Liver (tissue), 9 donors: ENCODE results near the gene AMER2. TPM values are rescaled to one million over a fixed set of nuclear protein-coding genes. Genes with fewer than 3 reads are reported as not detected.
"Not testable (repeated sequence)": the region's sequence is repeated elsewhere in the genome, so short reads cannot be mapped to it uniquely, and the experiment has no call there.

Experiments used
- DNase-seq: peaks from one replicate; pipeline ENCODE4 v3.0.0-alpha.2; 2017; ENCODE audit warnings: low spot score
- H3K27ac ChIP-seq, 2 donors: one replicate each; pipeline ENCODE4 v1.7.0; 2013; ENCODE audit warnings: inconsistent platforms in 2 of 2, low read length in 2 of 2, control low read depth in 1 of 2, low read depth in 1 of 2, mild to moderate bottlenecking in 1 of 2
- H3K27me3 ChIP-seq, 4 donors: one replicate each; pipeline versions ENCODE4 v1.6.1 to v1.7.0; 2013; ENCODE audit warnings: low read length in 3 of 4, inconsistent platforms in 1 of 4, mild to moderate bottlenecking in 1 of 4, moderate library complexity in 1 of 4; ENCODE audit not compliant: control insufficient read depth in 4 of 4, insufficient read depth in 4 of 4
- H3K36me3 ChIP-seq, 4 donors: one replicate each; pipeline versions ENCODE4 v1.6.1 to v1.7.0; 2013; ENCODE audit warnings: low read length in 3 of 4, mild to moderate bottlenecking in 3 of 4, low read depth in 1 of 4, moderate library complexity in 1 of 4; ENCODE audit not compliant: control insufficient read depth in 4 of 4, insufficient read depth in 3 of 4
- H3K4me1 ChIP-seq, 4 donors: one replicate each; pipeline versions ENCODE4 v1.6.1 to v1.7.0; 2013; ENCODE audit warnings: low read length in 3 of 4, mild to moderate bottlenecking in 3 of 4, moderate library complexity in 1 of 4; ENCODE audit not compliant: control insufficient read depth in 4 of 4, insufficient read depth in 4 of 4
- H3K4me3 ChIP-seq, 3 donors: one replicate each; pipeline versions ENCODE4 v1.6.1 to v1.7.0; 2013; ENCODE audit warnings: low read length in 3 of 3, control low read depth in 1 of 3, low read depth in 1 of 3, mild to moderate bottlenecking in 1 of 3
- H3K9ac ChIP-seq, 2 donors: one replicate each; pipeline ENCODE4 v1.7.0; 2013; ENCODE audit warnings: low read length in 2 of 2, mild to moderate bottlenecking in 2 of 2, moderate library complexity in 2 of 2, control low read depth in 1 of 2, low read depth in 1 of 2
- H3K9me3 ChIP-seq, 4 donors: one replicate each; pipeline versions ENCODE4 v1.6.1 to v1.7.0; 2013; ENCODE audit warnings: low read length in 3 of 4; ENCODE audit not compliant: control insufficient read depth in 4 of 4
- EGR1 ChIP-seq, 2 donors: IDR thresholded peaks; 2 replicates each; pipeline ENCODE4 v1.6.1; 2016 to 2018; ENCODE audit warnings: antibody characterized with exemption in 2 of 2, low read depth in 2 of 2
- FOXA1 ChIP-seq: IDR thresholded peaks from 2 replicates; pipeline ENCODE4 v1.6.1; 2016; ENCODE audit warnings: antibody characterized with exemption
- FOXA2 ChIP-seq: IDR thresholded peaks from 2 replicates; pipeline ENCODE4 v1.6.1; 2016; ENCODE audit warnings: antibody characterized with exemption
- GABPA ChIP-seq, 2 donors: IDR thresholded peaks in 1 of 2; conservative IDR thresholded peaks in 1 of 2; 2 replicates each; pipeline ENCODE4 v1.6.1; 2016; ENCODE audit warnings: antibody characterized with exemption in 2 of 2, mild to moderate bottlenecking in 1 of 2, moderate library complexity in 1 of 2
- HNF4A ChIP-seq, 2 donors: conservative IDR thresholded peaks; 2 replicates each; pipeline ENCODE4 v1.6.1; 2016; ENCODE audit warnings: antibody characterized with exemption in 2 of 2, mild to moderate bottlenecking in 2 of 2
- HNF4G ChIP-seq: IDR thresholded peaks from 2 replicates; pipeline ENCODE4 v1.6.1; 2016; ENCODE audit warnings: antibody characterized with exemption
- JUND ChIP-seq, 2 donors: IDR thresholded peaks; 2 replicates each; pipeline ENCODE4 v1.6.1; 2016; ENCODE audit warnings: antibody characterized with exemption in 2 of 2
- NR2F2 ChIP-seq: IDR thresholded peaks from 2 replicates; pipeline ENCODE4 v1.6.1; 2016; ENCODE audit warnings: antibody characterized with exemption
- RAD21 ChIP-seq, 2 donors: IDR thresholded peaks; 2 replicates each; pipeline ENCODE4 v1.6.1; 2016; ENCODE audit warnings: antibody characterized with exemption in 2 of 2, mild to moderate bottlenecking in 2 of 2
- RXRA ChIP-seq, 2 donors: IDR thresholded peaks; 2 replicates each; pipeline ENCODE4 v1.6.1; 2017 to 2018; ENCODE audit warnings: antibody characterized with exemption in 2 of 2, mild to moderate bottlenecking in 1 of 2
- SP1 ChIP-seq: IDR thresholded peaks from 2 replicates; pipeline ENCODE4 v1.6.1; 2018; ENCODE audit warnings: antibody characterized with exemption, mild to moderate bottlenecking
- TAF1 ChIP-seq: conservative IDR thresholded peaks from 2 replicates; pipeline ENCODE4 v1.6.1; 2016; ENCODE audit warnings: antibody characterized with exemption, mild to moderate bottlenecking
- YY1 ChIP-seq: IDR thresholded peaks from 2 replicates; pipeline ENCODE4 v1.6.1; 2016; ENCODE audit warnings: antibody characterized with exemption, mild to moderate bottlenecking
- WGBS: extraction: QIAGEN DNeasy Blood & Tissue Kit; methylation state at CpG from one replicate; pipeline ENCODE4 v1.1.7; 2013; 5-methylcytosine and 5-hydroxymethylcytosine counted together
- polyA plus RNA-seq, 2 donors: library from polyadenylated mRNA; stranded (reverse) in 1 of 2; unstranded in 1 of 2; fragments of 200-250 nt in 1 of 2; fragments of >200 nt in 1 of 2; fragmentation: Nextera tagmentation in 1 of 2; extraction: Ambion mirVana in 1 of 2; gene quantifications; one replicate each; pipeline versions ENCODE4 v1.2.1 to v1.2.3, GENCODE V29; 2013 to 2015
- total RNA-seq, 2 donors: library from RNA; depleted of rRNA; stranded (reverse); fragments of >200 nt; gene quantifications; one replicate each; pipeline ENCODE4 v1.2.3, GENCODE V29; 2014
- TF ChIP-seq, protein P1 (sequence below): IDR thresholded peaks from 2 replicates; pipeline ENCODE4 v1.6.1; 2016; ENCODE audit warnings: antibody characterized with exemption, mild to moderate bottlenecking
- TF ChIP-seq, protein P2 (sequence below): IDR thresholded peaks from 2 replicates; pipeline ENCODE4 v1.6.1; 2016; ENCODE audit warnings: antibody characterized with exemption
- TF ChIP-seq, protein P3 (sequence below): fragments of 150-350 bp; IDR thresholded peaks from 2 replicates; pipeline ENCODE4 v1.5.1; 2017; ENCODE audit warnings: improper control_type of control experiment, low read depth, low read length; ENCODE audit not compliant: missing input control
- TF ChIP-seq, protein P4 (sequence below): IDR thresholded peaks from 2 replicates; pipeline ENCODE4 v1.6.1; 2016; ENCODE audit warnings: antibody characterized with exemption
- donor health status: healthy.
- donor health status: healthy.
- donor health status: healthy.
- donor health status: healthy.
- donor health status: healthy.

Gene AMER2
- total and polyA plus RNA-seq, 4 donors: not detected

DNA sequence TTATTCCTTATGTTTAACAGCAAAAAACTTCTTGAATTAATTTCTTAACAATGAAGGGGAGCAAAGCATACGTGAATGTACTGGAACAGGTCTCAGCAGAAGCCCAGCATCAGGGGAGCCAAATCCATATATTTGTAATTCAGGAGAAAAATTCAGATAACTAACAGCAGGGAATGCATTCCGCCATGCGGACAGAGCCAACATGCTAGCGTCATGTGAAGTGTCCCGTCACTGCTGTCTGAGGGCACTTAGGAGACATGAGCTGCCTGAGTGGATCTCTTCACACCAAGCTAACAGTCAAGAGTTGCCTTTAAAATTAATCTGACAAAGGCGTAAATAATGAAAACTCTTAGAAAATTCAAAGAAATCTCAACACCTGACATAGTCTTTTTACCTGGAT lies 6.4 kb downstream of the AMER2 start:
- TF ChIP-seq YY1 (no peak), RAD21 (IDR thresholded peaks at IDR 0.05) (no peak), FOXA2 (no peak), TAF1 (no peak), NR2F2 (no peak), SP1 (no peak), JUND (IDR thresholded peaks at IDR 0.05) (no peak), HNF4G (no peak), EGR1 (IDR thresholded peaks at IDR 0.05; ENCODE audit: low read depth in 2 of 2) (no peak), HNF4A (conservative IDR thresholded peaks at IDR 0.05) (no peak), FOXA1 (no peak), GABPA (IDR thresholded peaks at IDR 0.05 in 1 of 2, conservative IDR thresholded peaks at IDR 0.05 in 1 of 2) (no peak), RXRA (IDR thresholded peaks at IDR 0.05) (no peak)
- TF ChIP-seq, protein P1, sequence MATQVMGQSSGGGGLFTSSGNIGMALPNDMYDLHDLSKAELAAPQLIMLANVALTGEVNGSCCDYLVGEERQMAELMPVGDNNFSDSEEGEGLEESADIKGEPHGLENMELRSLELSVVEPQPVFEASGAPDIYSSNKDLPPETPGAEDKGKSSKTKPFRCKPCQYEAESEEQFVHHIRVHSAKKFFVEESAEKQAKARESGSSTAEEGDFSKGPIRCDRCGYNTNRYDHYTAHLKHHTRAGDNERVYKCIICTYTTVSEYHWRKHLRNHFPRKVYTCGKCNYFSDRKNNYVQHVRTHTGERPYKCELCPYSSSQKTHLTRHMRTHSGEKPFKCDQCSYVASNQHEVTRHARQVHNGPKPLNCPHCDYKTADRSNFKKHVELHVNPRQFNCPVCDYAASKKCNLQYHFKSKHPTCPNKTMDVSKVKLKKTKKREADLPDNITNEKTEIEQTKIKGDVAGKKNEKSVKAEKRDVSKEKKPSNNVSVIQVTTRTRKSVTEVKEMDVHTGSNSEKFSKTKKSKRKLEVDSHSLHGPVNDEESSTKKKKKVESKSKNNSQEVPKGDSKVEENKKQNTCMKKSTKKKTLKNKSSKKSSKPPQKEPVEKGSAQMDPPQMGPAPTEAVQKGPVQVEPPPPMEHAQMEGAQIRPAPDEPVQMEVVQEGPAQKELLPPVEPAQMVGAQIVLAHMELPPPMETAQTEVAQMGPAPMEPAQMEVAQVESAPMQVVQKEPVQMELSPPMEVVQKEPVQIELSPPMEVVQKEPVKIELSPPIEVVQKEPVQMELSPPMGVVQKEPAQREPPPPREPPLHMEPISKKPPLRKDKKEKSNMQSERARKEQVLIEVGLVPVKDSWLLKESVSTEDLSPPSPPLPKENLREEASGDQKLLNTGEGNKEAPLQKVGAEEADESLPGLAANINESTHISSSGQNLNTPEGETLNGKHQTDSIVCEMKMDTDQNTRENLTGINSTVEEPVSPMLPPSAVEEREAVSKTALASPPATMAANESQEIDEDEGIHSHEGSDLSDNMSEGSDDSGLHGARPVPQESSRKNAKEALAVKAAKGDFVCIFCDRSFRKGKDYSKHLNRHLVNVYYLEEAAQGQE: no peak
- TF ChIP-seq, protein P2, sequence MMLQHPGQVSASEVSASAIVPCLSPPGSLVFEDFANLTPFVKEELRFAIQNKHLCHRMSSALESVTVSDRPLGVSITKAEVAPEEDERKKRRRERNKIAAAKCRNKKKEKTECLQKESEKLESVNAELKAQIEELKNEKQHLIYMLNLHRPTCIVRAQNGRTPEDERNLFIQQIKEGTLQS: no peak
- TF ChIP-seq, protein P3, sequence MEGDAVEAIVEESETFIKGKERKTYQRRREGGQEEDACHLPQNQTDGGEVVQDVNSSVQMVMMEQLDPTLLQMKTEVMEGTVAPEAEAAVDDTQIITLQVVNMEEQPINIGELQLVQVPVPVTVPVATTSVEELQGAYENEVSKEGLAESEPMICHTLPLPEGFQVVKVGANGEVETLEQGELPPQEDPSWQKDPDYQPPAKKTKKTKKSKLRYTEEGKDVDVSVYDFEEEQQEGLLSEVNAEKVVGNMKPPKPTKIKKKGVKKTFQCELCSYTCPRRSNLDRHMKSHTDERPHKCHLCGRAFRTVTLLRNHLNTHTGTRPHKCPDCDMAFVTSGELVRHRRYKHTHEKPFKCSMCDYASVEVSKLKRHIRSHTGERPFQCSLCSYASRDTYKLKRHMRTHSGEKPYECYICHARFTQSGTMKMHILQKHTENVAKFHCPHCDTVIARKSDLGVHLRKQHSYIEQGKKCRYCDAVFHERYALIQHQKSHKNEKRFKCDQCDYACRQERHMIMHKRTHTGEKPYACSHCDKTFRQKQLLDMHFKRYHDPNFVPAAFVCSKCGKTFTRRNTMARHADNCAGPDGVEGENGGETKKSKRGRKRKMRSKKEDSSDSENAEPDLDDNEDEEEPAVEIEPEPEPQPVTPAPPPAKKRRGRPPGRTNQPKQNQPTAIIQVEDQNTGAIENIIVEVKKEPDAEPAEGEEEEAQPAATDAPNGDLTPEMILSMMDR: no peak
- TF ChIP-seq, protein P4, sequence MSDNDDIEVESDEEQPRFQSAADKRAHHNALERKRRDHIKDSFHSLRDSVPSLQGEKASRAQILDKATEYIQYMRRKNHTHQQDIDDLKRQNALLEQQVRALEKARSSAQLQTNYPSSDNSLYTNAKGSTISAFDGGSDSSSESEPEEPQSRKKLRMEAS: no peak
- Histone ChIP-seq H3K9ac (no peak overlapping the region), H3K9me3 (no peaks in the 10 kb centered on the region), H3K27ac (no peak overlapping the region), H3K27me3 (peaks cover 0 to 6% (median 2%) of the 10 kb centered on the region in 4 donors), H3K4me1 (peaks cover 0 to 3% (median under 1%) of the 10 kb centered on the region in 4 donors), H3K36me3 (no peaks in the 10 kb centered on the region), H3K4me3 (no peak overlapping the region)
- DNase-seq: no peak
- 73% methylated on average over 6 of the region's 6 CpGs for WGBS

DNA sequence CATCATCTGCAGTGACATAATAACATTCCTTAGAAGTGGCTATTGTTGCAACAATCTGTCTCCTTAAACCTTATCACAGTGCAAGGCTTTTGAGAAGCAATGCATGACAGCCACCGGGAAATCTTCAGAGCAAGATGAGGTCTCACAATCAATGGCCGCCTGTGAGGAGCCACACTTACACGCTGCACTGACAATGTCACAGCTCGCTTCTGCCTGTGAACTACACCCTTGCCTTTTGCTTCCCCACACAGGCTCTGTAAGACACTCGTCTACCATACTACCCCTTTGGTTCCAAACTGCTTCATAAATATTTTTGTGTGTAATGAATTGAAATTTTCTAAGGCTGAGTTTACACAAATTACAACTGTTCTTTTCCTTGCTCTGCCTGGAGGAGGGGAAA lies 6.9 kb downstream of the AMER2 start:
- H3K36me3 ChIP-seq, H3K9me3 ChIP-seq, H3K4me3 ChIP-seq, H3K9ac ChIP-seq, DNase-seq, H3K27ac ChIP-seq, H3K27me3 ChIP-seq, H3K4me1 ChIP-seq: not testable (repeated sequence)
- 36% methylated on average over 5 of the region's 5 CpGs for WGBS
